Amygdala (tissue), 56 donors: ENCODE data around the gene ARL14EPL.

ENCODE experiments used
- DNase-seq, 56 donors: peaks; one replicate each; lab custom pipeline; 2025; lab: John Stamatoyannopoulos, UW

The ARL14EPL gene

GRCh38 chr5:116032094-116032517, at the start of gene ARL14EPL:
TSS of gene ARL14EPL (plus strand) at chr5:116032472. CDS start at chr5:116051466, 18,994 bp downstream.
- peak in 2 of 56 donors; percentile 4 to 7 for DNase-seq

- no peak for DNase-seq
These were observed 48.8 kb upstream of the ARL14EPL start for GRCh38 chr5:115983519-115983918.

- no peak for DNase-seq
These were observed 46.2 kb upstream of the ARL14EPL start for GRCh38 chr5:115985802-115986757.

GRCh38 chr5:115988002-115988401, 44.3 kb upstream of the ARL14EPL start:
- DNase-seq, result no peak

- DNase-seq, result no peak
These were observed 39.4 kb upstream of the ARL14EPL start for GRCh38 chr5:115992848-115993350.

- no peak for DNase-seq
These were observed 36.9 kb upstream of the ARL14EPL start for GRCh38 chr5:115995351-115995750.

- no peak for DNase-seq
These were observed 30.0 kb upstream of the ARL14EPL start for GRCh38 chr5:116002116-116002906.

GRCh38 chr5:116004248-116004647, 28.0 kb upstream of the ARL14EPL start:
- DNase-seq, result no peak

- DNase-seq, result no peak
These were observed 22.5 kb upstream of the ARL14EPL start for GRCh38 chr5:116009806-116010205.

- DNase-seq, result no peak
These were observed 21.2 kb upstream of the ARL14EPL start for GRCh38 chr5:116011046-116011445.

- no peak for DNase-seq
These were observed 19.0 kb upstream of the ARL14EPL start for GRCh38 chr5:116013207-116013785.

- no peak for DNase-seq
These were observed 18.3 kb upstream of the ARL14EPL start for GRCh38 chr5:116013936-116014335.

- DNase-seq, result no peak
These were observed 8.7 kb upstream of the ARL14EPL start for GRCh38 chr5:116023619-116024018.

- peak in 2 of 56 donors; percentile 1 to 12 for DNase-seq
These were observed 6.4 kb upstream of the ARL14EPL start for GRCh38 chr5:116025866-116026265.

GRCh38 chr5:116032991-116033390, 719 bp downstream of the ARL14EPL start:
- no peak for DNase-seq

- DNase-seq, result no peak
These were observed 2.9 kb downstream of the ARL14EPL start for GRCh38 chr5:116035123-116035522.

GRCh38 chr5:116037236-116037822, 5.1 kb downstream of the ARL14EPL start:
- DNase-seq, result no peak

GRCh38 chr5:116038817-116039216, 6.5 kb downstream of the ARL14EPL start:
- DNase-seq, result no peak

- no peak for DNase-seq
These were observed 10.1 kb downstream of the ARL14EPL start for GRCh38 chr5:116042375-116042774.

GRCh38 chr5:116044073-116044472, 11.8 kb downstream of the ARL14EPL start:
- no peak for DNase-seq
